ENCODE results near the gene AZI2.

Gene AZI2, protein sequence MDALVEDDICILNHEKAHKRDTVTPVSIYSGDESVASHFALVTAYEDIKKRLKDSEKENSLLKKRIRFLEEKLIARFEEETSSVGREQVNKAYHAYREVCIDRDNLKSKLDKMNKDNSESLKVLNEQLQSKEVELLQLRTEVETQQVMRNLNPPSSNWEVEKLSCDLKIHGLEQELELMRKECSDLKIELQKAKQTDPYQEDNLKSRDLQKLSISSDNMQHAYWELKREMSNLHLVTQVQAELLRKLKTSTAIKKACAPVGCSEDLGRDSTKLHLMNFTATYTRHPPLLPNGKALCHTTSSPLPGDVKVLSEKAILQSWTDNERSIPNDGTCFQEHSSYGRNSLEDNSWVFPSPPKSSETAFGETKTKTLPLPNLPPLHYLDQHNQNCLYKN
- 39.1 to 76.7 (median 57.8) reads per million in 17 experiments for total RNA-seq

DNA sequence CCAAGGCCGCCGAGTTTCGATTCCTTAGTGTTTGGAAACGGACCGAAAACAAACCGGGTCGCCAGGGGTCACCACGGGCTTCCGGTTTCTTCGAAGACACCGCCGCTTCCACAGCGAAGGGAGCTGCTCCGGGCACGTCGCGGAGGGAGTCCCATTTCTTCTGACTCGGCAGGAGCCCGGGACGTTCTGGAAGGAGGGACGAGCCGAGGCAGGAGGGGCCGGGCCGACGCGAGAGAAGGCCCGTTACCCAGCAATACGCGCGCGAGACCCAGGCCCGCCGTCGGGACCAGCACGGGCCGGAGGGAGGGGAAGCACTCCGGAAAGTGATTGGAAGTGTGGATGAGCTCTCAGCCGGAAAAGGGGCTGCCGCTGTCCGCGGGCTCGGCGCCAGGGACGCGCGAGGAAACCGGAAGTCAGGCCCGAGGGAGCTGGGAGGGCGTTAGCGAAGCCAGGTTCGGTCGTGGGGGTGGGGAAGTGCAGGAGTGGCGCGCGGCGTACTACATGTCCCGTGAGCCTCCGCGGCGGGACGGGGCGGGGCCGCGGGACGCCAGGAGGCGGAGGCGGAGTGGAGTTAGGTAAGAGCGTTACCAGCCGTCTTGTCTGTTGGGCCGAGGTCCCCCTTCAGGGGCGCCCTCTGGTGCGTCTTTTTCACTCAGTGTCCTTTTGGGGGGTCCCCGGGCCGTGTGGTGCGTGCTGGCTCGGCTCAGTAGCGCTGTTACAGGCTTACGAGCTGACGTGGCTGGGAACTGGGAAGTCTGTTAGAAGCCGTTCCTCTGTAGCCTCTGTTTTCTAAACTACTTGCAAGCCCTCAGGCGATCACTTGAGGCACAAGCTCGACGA lies at the start of gene AZI2, which contains the start of gene ZCWPW2:
Gene AZI2, minus strand, starts transcription at position 196 of the 840 bp plus-strand sequence. CDS start 8,207 bp downstream, outside the sequence.
Gene ZCWPW2, plus strand, starts transcription at position 93 of the 840 bp plus-strand sequence. CDS start 64,348 bp downstream, outside the sequence.
- peak; percentile 97 to 99 (median 98) for DNase-seq

DNA sequence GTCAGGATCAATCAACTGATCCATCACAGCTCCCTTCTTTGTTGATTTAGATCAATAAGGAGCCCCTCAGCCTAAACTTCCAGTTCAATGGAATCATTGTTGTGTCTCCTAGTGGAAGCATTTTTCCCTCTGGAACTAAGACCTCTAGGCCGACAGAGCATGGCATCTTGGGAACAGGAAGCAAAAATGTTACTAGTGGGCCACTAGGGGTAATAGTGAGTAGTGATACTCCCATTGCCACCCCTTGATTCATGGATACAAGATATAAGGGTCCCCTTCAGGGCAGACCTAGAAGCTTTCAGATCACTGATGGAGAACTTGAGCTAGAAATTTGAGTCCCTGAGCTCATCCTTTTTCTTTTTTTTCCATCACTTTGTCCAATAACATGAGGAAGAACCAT lies 40.4 kb upstream of the AZI2 start:
- DNase-seq: no peak

GRCh38 chr3:28386049-28386448 lies 37.4 kb upstream of the AZI2 start:
- peak in 2 of 4 experiments; percentile 1 to 2 for DNase-seq

GRCh38 chr3:28376424-28376823 lies 27.8 kb upstream of the AZI2 start:
- peak; percentile 61 to 91 (median 78) for DNase-seq

- DNase-seq: peak in 2 of 4 experiments; percentile 22 to 29
Measured at GRCh38 chr3:28349469-28350000, 911 bp upstream of the AZI2 start.

- no peak for DNase-seq
Measured at GRCh38 chr3:28348265-28348628, 377 bp downstream of the AZI2 start.

GRCh38 chr3:28347374-28348264 lies 1.0 kb downstream of the AZI2 start:
- peak; percentile 30 to 95 (median 80) for DNase-seq

DNA sequence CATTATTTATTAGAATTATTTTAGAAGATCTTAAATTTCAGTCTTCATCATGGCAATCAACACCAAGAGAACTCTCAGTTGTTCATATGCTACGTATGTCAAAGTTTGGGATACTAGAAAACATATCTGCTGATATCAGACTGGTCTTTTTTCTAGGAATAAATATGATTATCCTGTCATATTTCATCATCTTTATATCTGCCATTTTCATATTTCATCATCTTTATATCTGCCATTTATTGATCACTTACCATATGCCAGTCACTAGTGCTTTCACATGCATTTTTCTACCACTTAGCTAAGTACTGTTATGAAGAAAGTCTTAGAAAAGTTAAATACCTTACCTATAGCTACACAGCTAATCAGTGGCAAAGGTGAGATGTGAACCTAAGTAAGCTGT lies 2.9 kb downstream of the AZI2 start:
- no peak for DNase-seq

GRCh38 chr3:28343144-28343543 lies 5.5 kb downstream of the AZI2 start:
- DNase-seq: no peak

DNA sequence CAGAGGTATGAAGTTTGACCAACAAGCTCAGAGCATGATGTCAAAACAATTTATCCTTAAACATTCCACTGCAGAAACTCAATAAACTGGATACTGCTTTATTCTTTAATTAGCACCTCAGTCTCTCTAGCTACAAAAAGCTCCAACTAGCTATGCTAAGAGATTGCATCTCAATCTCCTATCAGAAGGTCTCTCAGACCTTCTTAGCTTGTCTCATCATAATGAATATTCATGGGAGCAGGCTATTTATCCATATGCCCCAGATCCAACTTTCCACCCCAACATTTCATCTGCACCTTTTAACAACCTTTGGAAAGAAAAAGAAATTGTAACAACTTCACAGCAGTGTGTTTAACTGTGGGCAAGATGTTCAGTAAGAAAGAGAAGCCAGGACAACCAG lies 11.4 kb downstream of the AZI2 start:
- no peak for DNase-seq

DNA sequence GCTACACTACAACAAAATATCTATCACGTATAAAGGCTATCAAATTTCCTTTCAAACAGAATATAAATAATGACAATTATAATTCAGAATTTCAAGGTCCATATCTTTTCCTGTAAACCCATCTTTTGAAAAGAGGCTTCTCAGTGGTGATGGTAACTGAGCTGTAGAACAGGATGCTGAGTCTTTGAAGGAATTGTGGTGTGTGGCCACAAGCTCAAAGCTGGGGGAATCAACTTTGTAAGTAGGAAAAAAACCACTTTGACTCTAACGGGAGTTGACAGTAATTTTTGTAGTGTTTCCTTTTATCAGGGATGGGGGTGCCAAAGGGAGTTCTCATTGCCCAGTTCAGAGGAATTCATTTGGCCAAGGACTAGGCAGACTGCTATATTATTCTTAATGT lies 13.4 kb downstream of the AZI2 start:
- DNase-seq: no peak

DNA sequence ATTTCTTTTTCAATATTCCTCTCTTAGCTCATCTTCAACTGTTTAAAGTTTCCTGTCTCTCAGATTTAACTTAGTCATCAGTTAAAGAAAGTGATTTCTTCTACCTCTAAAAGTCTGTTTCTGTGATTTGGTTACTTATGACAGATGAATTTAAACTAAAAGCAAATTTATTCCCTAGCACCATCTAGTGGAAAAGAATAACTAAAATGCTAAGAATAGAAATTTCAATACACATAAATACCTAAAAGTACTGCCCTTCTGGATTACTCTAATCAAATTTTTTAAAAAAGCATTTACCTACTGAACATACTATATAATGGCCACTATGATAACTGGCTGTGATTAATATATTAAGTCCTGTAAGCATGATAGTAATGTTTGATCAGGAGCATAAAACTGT lies 14.1 kb downstream of the AZI2 start:
- peak in 1 of 4 experiments; percentile 12 for DNase-seq

DNA sequence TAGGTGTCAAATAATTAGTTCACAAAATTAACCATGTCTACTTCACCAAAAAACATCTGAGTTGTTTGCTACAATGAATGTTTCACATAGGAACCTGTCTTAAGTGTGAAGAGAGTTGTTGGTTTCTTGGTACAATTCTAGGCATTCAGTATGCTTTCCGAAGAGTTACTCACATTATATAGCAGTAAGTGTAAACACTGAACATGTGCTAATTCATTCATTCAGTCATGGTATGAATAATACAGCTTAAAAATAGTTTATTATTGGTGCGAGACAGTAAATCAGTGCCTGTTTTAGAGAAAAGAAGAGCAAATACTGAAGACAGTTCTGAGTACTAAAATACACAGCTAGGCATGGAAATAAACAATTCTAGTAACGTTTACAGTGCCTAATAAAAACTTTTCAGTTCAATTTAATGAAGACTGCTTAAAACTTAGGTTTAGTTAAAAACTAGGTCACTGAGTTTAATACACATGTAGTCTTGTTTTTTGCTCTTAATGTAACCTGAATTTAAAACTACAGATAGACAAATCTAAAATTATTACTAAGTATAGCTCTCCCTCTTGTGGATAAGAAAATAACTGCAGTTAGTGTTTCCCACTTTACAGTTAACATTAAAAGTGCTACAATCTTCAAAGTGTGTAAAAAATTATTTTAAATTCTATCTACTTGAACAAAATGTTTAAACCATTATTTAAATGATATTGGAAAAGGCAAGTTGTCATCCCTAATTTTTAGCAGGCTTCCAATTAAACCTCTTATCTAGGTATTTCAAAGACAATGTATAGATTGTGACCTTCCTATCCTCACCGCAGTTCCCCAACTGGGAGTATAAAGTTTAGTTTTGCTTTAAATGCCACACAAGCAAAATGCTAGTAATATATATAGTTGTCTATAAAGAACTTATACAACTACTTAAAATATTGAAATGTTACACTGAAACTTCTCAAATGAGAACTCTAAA lies 20.2 kb downstream of the AZI2 start:
- peak in 2 of 4 experiments; percentile 52 to 66 for DNase-seq

- no peak for DNase-seq
Measured at GRCh38 chr3:28326458-28326926, 22.1 kb downstream of the AZI2 start.

- no peak for DNase-seq
Measured at GRCh38 chr3:28322464-28322863, 26.2 kb downstream of the AZI2 start.

- no peak for DNase-seq
Measured at GRCh38 chr3:28320981-28321380, 27.6 kb downstream of the AZI2 start.

DNA sequence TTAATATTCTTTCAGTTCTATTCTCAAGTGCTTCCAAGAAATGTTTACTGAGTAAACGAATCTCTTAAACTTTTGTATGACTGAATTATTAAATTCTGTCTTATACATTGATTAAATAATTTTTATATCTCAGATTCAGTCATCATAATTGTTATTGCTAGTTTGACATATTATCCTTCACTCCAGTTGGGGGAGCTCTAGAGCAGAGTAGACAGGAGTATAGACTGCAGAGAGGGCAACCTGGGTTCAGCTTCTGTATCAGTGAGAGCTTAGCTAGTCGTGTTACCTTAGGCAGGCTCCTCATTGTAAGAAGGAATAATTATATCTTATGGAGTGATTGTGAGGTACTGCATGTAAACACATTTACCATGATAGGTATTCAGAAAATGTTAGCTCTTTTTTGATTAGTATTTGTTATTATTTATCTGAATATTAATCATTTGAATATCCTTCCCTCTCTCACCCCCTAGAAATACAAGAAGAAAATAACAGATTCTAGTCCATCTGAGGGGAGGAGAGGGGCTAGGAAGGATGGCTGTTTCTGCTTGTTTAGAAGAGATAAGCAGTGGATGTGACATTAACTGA lies 31.1 kb downstream of the AZI2 start:
- DNase-seq: peak; percentile 33 to 69 (median 44)

DNA sequence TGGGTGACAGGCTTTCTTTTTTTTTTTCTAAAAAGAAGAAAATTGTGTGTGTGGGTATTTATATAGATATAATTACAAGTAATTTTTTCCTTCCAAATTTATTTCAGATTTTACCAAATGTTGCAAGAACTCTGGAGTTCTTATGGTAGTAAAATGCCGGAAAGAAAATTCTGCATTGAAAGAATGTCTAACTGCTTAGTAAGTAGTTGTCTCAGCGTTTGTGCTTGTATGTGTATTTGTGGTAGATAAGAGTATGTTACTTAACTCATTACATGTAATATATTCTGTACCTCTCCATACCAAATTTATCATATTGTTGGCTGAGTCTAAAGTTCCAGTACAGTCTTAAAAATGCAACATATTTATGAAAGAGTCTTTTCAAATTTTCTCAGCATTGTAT lies 32.4 kb downstream of the AZI2 start:
- no peak for DNase-seq

GRCh38 chr3:28315711-28316110 lies 32.9 kb downstream of the AZI2 start:
- DNase-seq: no peak

DNA sequence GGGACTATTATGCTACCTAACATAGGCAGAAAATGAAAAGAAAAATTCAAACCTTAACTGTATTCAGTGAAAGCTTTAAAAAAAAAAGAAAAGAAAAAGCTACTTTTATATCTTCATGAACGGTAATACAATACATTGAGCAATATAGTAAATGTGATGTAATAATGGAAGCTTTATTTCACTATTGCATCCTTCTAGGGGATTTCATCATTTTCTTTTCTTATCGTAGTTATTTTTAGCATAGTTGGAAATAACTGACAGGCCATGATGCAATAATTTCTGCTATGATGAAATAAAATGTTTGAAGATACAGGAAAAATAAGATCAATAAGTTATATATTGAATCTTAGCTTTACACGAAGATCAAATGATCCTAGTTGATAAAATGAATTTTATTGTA lies 40.4 kb downstream of the AZI2 start:
- DNase-seq: peak in 2 of 4 experiments; percentile 27 to 34

Measured in suppressor macrophage (primary cell).